Measurements from ENCODE around the gene ETV3L.

DNA sequence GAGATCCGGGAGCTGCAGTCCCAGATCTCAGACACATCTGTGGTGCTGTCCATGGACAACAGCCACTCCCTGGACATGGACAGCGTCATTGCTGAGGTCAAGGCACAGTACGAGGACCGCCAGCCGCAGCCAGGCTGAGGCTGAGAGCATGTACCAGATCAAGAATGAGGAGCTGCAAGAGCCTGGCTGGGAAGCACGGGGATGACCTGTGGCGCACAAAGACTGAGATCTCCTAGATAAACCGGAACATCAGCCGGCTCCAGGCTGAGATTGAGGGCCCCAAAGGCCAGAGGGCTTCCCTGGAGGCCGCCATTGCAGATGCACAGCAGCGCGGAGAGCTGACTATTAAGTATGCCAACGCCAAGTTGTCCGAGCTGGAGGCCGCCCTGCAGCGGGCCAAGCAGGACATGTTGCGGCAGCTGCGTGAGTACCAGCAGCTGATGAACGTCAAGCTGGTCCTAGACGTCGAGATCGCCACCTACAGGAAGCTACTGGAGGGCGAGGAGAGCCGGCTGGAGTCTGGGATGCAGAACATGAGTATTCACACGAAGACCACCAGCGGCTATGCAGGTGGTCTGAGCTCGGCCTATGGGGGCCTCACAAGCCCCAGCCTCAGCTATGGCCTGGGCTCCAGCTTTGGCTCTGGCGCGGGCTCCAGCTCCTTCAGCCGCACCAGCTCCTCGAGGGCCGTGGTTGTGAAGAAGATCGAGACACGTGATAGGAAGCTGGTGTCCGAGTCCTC, 25.5 kb downstream of the ETV3L start:
- TF ChIP-seq POLR2A (IDR thresholded peaks at IDR 0.05; ENCODE audit: low read depth, low read length) (no peak), POLR2AphosphoS5 (IDR thresholded peaks at IDR 0.05; ENCODE audit: low read depth, low read length) (no peak)
